Measurements from ENCODE around the gene FOXP1. TPM values are rescaled to one million over a fixed set of nuclear protein-coding genes. Genes with fewer than 3 reads are reported as not detected.

The FOXP1 gene
- total RNA-seq, 1 experiment from 2014 or later: 2.9 TPM

- intact Hi-C loops (cut with micrococcal nuclease; ENCODE audit: unreplicated experiment): no loop called here
- DNase-seq (ENCODE audit: low read depth, low spot score) (no peak), ATAC-seq (no peak)
- no TSS peak for BruUV-seq (replicated peaks)
- POLR2A ChIA-PET: no interaction called here
- no peaks in the 10 kb centered on the region for H3K36me3 ChIP-seq (ENCODE audit: control insufficient read depth, insufficient read depth, low read length)
- CTCF ChIA-PET: no interaction called here
- H3K27me3 ChIP-seq (ENCODE audit: control insufficient read depth, insufficient read depth, low read length): no peaks in the 10 kb centered on the region
- H3K9me3 ChIP-seq (ENCODE audit: control insufficient read depth, insufficient read depth, low read depth, low read length): no peaks in the 10 kb centered on the region
- H3K27ac ChIP-seq (ENCODE audit: low read length): no peak overlapping the region
- TF ChIP-seq TCF7L2 (IDR thresholded peaks at IDR 0.05; ENCODE audit: low read depth, low read length): no peak
- no peak for TF ChIP-seq CTCF (IDR thresholded peaks at IDR 0.05)
- no peak for TF ChIP-seq REST (IDR thresholded peaks at IDR 0.05; ENCODE audit: insufficient read depth in 1 of 2, low read depth in 2 of 2, low read length in 1 of 2)
- no peaks in the 10 kb centered on the region for H3K4me1 ChIP-seq (ENCODE audit: control insufficient read depth, insufficient read depth, low read length)
- no peak overlapping the region for H3K4me3 ChIP-seq (ENCODE audit: low read depth in 2 of 2, low read length in 2 of 2)
- in situ Hi-C loops (cut with HindIII; ENCODE audit: low pct_unique_long_range_greater_than_20kb, low sequenced_read_pairs): no loop called here
Observed at GRCh38 chr3:71244153-71244825, 339.2 kb downstream of the FOXP1 start.

DNA sequence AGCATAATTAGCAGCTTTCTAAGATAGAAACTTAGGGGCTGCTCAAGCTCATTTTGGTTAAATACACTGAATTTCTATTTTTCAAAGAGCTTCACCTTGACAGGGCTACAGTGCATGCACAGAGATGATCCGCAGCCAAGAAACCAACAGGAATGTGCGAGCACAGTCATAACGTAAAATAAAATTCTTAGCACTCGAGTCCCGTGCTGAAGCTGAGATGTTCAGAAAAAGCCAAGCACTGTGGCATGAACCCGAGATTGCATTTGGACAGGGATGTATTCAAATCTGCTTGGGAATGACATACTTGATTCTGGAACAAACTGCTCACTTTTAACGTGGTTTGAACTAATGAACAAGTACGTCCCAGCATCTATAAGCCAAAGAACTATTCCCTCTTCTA is 340.3 kb downstream of the FOXP1 start:
- Histone ChIP-seq H3K36me3 (ENCODE audit: control insufficient read depth, insufficient read depth, low read length) (no peaks in the 10 kb centered on the region), H3K4me3 (ENCODE audit: low read depth in 2 of 2, low read length in 2 of 2) (no peak overlapping the region), H3K27me3 (ENCODE audit: control insufficient read depth, insufficient read depth, low read length) (no peaks in the 10 kb centered on the region), H3K4me1 (ENCODE audit: control insufficient read depth, insufficient read depth, low read length) (no peaks in the 10 kb centered on the region), H3K9me3 (ENCODE audit: control insufficient read depth, insufficient read depth, low read depth, low read length) (no peaks in the 10 kb centered on the region), H3K27ac (ENCODE audit: low read length) (no peak overlapping the region)
- POLR2A ChIA-PET: no interaction called here
- CTCF ChIA-PET: interaction anchor here (0.7 kb wide), 1 partner anchor 12 kb away, joined by 4 read pairs; no protein-coding TSS in a partner anchor
- in situ Hi-C loops (cut with HindIII; ENCODE audit: low pct_unique_long_range_greater_than_20kb, low sequenced_read_pairs) (no loop called here), intact Hi-C loops (cut with micrococcal nuclease; ENCODE audit: unreplicated experiment) (no loop called here)
- TF ChIP-seq SIN3A (IDR thresholded peaks at IDR 0.05; ENCODE audit: borderline replicate concordance, insufficient read depth, low read depth, low read length): no peak
- TF ChIP-seq CTCF (IDR thresholded peaks at IDR 0.05): no peak
- no peak for TF ChIP-seq REST (IDR thresholded peaks at IDR 0.05; ENCODE audit: insufficient read depth in 1 of 2, low read depth in 2 of 2, low read length in 1 of 2)
- TF ChIP-seq TCF7L2 (IDR thresholded peaks at IDR 0.05; ENCODE audit: low read depth, low read length): no peak
- TF ChIP-seq POLR2AphosphoS5 (IDR thresholded peaks at IDR 0.05; ENCODE audit: low read depth, low read length): no peak
- DNase-seq (ENCODE audit: low read depth, low spot score) (no peak), ATAC-seq (no peak)
- no TSS peak for BruUV-seq (replicated peaks)

All from Panc1 (cell line).